ENCODE data around the gene GHRH.
A peak's percentile ranks its signal among the peaks of the same experiment; 100 is the strongest.

The GHRH gene

GRCh38 chr20:37260923-37261322 lies 691 bp downstream of the GHRH start:
- DNase-seq = no peak

DNA sequence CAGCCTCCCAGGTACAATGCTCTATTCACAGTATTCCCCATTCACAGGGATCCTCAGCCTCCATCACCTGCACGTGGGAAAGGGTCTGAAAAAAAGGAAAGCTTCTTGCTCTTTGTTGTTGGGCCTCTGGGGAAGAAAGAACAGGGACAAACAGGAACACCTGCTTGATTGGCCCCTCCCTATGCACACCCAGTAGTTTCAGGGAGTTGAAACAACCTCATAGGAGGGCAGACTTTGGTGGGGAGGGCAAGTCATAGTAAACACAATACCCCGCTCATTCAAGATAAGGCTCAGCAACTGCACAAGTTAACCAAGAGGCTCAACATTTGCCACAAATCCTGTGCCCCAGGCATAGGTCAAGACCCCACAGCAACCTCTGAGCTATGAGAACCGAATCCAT lies 1.7 kb downstream of the GHRH start:
- DNase-seq = peak; percentile 21

GRCh38 chr20:37259031-37259430 lies 2.6 kb downstream of the GHRH start:
- no peak for DNase-seq

DNA sequence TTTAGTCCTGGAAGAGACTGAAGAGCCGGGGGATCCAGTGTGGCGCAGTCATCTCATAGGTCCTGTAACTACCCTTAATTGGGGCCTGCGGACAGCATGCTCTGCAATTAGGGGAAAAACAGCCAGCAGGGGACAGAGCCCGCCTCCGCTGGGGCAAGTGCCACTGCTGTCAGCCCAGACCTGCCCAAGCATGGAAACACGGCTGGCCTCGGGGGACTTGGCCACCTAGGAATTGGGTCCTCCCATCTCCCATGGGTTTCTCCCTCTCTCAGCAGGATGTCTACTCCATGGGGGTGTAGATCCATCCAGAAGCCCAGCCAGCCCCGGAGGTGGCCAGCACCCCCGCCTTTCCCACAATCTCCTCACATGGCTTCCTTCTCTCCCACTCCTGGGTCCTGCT lies 3.6 kb downstream of the GHRH start:
- peak; percentile 21 for DNase-seq

- no peak for DNase-seq
Measured at GRCh38 chr20:37257530-37257929, 4.1 kb downstream of the GHRH start.

DNA sequence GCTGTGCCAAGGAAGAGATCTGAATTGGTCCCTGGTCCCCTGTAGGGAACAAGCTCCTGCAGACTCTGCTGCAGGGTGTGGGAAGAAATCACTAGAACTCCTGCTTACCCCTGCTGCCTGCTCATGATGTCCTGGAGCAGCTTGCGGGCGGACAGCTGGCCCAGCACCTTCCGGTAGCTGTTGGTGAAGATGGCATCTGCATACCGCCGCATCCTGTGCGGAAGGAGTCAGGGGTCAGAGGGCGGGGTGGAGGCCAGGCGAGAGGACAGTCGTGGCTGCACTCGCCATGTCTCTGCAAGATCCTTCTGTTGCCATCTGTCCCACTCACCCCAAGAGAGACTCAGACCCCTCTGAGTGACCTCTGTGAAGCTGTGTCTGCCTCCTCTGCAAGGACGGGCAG lies 5.3 kb downstream of the GHRH start:
- no peak for DNase-seq

GRCh38 chr20:37254114-37254878 lies 7.3 kb downstream of the GHRH start:
- DNase-seq = no peak

GRCh38 chr20:37253087-37253486 lies 8.5 kb downstream of the GHRH start:
- DNase-seq = no peak

- DNase-seq = no peak
Measured at GRCh38 chr20:37251825-37252477, 9.7 kb downstream of the GHRH start.

DNA sequence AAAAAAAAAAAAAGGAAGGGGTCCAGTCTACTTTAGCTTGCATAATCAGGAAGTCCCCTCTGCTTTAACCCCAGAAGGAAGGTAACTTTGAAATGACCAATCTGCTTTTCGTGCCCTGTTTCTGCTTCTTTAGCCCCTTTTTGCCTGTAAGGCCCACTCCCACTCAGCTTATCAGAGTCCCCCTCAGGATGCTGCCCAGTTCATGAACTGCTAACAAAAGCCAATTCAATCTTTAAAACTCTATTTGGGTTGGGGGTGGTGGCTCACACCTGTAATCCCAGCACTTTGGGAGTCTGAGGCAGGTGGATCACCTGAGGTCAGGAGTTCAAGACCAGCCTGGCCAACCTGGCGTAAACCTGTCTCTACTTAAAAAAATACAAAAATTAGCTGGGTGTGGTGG lies 12.3 kb downstream of the GHRH start:
- DNase-seq = no peak

- DNase-seq = no peak
Measured at GRCh38 chr20:37247547-37247946, 14.1 kb downstream of the GHRH start.

- no peak for DNase-seq
Measured at GRCh38 chr20:37246736-37247135, 14.9 kb downstream of the GHRH start.

DNA sequence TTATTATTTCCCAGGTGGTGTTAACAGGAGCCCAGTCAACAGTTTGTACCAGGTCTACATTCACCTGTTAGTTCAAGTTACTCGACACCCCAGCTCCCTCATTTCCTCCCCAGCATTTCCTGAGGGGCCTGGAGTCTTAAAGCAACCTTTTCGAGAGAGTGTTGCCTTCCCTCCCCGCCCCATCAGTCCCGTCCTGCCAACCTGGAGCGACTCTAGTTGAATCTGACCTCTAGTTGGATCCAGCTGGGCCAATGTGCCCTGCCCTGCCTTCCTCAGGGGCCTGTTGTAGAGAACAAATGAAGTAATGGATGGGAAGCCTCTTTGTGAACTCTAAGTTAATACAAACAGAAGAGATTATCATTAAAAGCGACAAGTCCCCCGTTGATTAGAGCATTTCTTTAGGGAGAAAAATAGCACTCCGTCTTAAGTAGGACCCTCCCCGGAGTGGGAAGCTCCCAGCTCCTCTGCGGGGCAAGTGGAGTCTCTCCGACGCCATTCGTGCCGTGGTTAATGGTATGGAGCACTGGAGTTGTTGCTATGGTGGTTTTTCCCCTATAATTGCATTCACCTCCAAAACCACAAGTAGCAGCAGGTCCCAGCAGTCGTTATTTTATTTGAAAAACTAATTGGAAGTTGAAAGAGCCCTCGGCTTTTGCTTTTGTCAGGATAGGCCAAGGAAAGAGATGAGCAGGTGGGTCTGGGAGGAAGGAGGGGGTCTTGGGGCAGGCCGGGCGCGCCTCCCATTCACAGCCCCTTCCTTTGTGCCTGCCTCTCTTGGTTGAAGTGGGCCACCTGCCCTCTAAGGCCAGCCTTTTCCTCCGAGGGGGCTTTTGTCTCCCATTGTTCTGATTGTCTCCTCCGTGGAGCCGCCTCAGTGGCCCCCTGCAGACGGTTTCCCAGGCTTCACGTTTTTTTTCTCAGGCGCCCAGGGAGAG lies 16.1 kb downstream of the GHRH start:
- DNase-seq = peak; percentile 81

GRCh38 chr20:37244572-37244957 lies 17.0 kb downstream of the GHRH start:
- peak; percentile 19 for DNase-seq

DNA sequence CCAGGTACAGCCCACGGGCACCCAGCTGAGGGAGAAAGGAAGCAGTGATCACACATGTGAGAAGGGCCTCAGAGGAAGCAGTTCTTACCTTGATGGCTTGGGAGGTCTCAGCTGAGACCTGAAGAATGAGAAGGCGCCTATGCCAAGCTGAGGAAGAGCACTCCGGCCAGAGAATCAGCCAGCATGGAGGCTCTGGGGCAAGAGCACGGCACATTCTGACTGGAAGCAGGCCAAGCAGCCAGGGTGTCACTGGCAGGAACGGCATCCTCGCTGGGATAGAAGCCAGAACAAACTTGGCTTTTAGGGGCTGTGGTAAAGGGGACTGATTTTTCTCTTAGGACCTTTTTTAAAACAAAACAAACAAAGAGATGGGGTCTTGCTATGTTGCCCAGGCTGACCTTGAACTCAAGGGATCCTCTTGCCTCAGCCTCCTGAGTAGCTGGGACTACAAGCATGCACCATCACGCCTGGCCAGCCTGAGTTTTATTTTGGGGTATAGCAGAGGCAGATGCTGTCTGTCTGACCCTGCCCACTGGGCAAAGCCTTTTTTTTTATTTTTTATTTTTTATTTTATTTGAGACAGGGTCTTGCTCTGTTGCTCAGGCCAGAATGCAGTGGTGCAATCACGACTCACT lies 17.6 kb downstream of the GHRH start:
- no peak for DNase-seq

DNA sequence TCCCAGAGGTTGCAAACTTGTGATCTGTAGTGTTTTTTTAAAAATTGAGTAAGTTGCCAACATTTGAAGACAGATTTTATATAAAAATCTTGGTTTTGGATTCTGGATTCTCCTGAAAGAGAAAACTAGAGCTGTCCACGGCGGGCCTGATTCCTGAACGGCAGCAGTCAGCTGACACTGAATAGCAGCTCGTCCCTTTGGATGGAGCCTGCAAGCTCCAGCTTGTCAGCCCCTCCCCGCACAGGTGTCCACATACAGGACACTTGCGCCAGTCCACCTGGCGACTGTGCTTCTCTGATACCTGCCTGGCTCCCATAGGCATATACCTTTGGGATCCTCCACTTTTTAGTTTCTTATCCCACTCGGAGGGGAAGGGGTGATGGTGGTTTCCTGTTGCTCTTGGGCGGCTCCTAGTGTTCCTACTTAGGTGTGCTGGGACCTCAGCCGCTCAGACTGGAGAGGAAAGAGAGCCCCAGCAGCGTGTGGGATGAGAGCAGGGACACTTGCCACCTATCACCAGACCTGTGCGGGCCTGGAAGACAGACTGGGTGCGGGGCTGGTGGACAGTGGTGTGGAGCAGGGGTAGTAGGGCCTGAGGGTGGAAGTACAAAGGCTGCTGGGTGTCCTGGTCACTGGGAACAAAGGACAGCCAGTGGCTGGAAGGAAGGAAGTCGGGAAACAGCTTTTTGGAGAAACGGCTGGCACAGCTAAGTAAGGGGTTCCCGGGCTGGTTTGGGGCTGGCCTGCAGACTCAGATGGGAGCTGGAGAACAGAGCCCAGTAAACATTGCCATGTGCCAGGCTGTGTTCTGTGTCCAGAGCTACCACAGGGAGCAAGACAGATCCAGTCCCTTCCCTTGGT lies 18.3 kb downstream of the GHRH start:
- DNase-seq = no peak

GRCh38 chr20:37242503-37242902 lies 19.1 kb downstream of the GHRH start:
- no peak for DNase-seq

DNA sequence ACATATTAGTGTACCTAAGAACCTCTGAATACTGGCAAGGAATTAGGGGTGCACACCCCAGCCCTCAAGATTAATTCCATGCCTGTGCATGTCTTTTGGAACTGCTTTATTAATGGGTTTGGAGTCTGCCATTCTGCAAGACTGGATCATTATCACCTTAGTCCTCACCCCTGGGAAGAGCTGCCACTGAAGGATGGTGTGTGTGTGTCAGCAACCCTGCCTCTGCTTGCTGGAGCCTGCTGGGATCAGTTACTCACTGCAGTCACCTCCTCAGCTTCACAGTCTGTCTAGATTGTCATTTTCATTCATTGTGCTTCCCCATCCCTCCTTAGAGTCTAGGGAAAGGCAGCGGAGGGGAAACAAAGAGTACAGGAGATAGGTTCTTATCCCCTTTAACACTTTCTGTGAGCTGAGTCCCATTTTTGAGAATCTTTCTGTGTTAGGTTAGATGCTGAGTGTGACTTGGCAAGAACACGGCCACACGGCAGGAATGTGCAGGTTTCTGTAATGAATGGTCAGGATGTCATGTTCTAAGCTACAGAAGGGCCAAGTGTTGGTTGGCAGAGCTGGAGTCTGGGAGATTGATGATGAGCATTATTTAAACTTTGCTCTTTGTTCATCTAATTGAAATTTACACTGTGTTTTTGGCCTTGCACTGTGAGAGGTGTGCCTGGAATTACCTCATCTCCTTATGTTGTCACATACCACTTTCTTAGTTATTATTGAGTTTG lies 21.1 kb downstream of the GHRH start:
- no peak for DNase-seq

DNA sequence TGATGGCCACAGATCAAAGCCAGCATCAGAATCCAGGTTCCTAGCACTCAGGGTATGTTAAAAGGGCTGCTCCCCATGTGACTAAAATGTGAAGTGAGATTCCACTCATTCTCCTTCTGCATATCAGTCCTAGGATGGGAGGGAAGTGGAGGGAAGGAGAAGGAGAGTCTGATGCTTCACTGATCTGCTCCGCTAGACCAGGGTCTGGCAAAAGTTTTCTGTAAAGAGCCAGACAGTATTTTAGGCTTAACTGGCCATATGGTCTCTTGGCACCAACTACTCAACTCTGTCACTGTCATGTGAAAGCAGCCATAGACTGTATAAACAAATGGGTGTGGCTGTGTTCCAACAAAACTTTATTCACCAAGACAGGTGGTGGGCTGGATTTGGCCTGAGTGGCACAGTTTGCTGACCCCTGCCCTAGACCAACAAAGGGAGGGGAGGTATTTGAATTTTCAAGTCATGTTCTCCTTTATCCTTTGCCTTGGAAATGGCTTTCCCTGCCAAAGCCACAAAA lies 22.6 kb downstream of the GHRH start:
- DNase-seq = peak; percentile 46

GRCh38 chr20:37238426-37238825 lies 23.2 kb downstream of the GHRH start:
- no peak for DNase-seq

DNA sequence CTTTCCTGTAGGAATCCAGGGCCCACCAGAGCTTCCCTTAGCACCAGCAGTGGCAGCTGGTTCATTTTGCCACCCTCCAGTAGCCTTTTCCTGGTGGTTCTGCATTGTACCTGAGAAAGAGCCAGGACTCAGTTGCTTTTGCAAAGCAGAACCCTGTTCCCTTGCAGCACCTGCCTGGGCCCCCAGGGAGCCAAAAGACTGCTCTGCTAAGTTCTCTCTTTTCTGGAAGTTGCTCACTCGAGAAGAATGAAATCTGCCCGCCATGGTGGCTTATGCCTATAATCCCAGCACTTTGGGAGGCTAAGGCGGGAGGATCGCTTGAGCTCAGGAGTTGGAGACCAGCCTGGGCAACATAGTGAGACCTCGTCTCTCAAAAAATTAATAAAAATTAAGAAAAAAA lies 24.0 kb downstream of the GHRH start:
- DNase-seq = no peak

Data from NCI-H748 treated with DMSO at 0.1 percent for 48 hours (cell line).